Sigmoid colon (tissue), 7 donors: ENCODE measurements around the gene LRRIQ3. TPM values are rescaled to one million over a fixed set of nuclear protein-coding genes. Genes with fewer than 3 reads are reported as not detected.
A peak's percentile ranks its signal among the peaks of the same experiment; 100 is the strongest.

Source experiments
- DNase-seq: peaks from one replicate; pipeline ENCODE4 v3.0.0-alpha.2; 2019
- H3K27ac ChIP-seq, 4 donors: fragments of 200-600 bp; sonication (generic); one replicate each; pipeline ENCODE4 v1.5.1; 2016 to 2019; ENCODE audit warnings: mild to moderate bottlenecking in 1 of 4
- H3K27me3 ChIP-seq, 3 donors: fragments of 200-600 bp; sonication (generic); one replicate each; pipeline ENCODE4 v1.5.1; 2019; ENCODE audit warnings: mild to moderate bottlenecking in 1 of 3
- H3K36me3 ChIP-seq, 4 donors: fragments of 200-600 bp; sonication (generic); one replicate each; pipeline ENCODE4 v1.5.1; 2016 to 2019
- H3K4me1 ChIP-seq, 4 donors: fragments of 200-600 bp; sonication (generic); one replicate each; pipeline ENCODE4 v1.5.1; 2017 to 2019
- H3K4me3 ChIP-seq, 4 donors: fragments of 200-600 bp; sonication (generic); one replicate each; pipeline ENCODE4 v1.5.1; 2017 to 2019; ENCODE audit warnings: mild to moderate bottlenecking in 2 of 4, moderate library complexity in 1 of 4
- H3K9me3 ChIP-seq, 4 donors: fragments of 200-600 bp in 3 of 4; sonication (generic) in 3 of 4; one replicate each; pipeline versions ENCODE4 v1.5.1 to v1.6.1; 2013 to 2019
- CTCF ChIP-seq, 4 experiments: fragments of 450-650 bp in 3 of 4; fragments of 200-600 bp in 1 of 4; IDR thresholded peaks; one replicate each; pipeline ENCODE4 v1.5.1; 2016 to 2019; ENCODE audit warnings: antibody characterized with exemption in 4 of 4, mild to moderate bottlenecking in 3 of 4, moderate library complexity in 2 of 4
- EP300 ChIP-seq, 4 donors: sonication (generic); formaldehyde crosslinking; IDR thresholded peaks; one replicate each; pipeline ENCODE4 v1.6.1; 2017; ENCODE audit warnings: antibody characterized with exemption in 4 of 4
- POLR2A ChIP-seq, 2 donors: fragments of 450-650 bp; IDR thresholded peaks; one replicate each; pipeline ENCODE4 v1.6.1; 2016; ENCODE audit warnings: antibody characterized with exemption in 2 of 2, mild to moderate bottlenecking in 2 of 2, moderate library complexity in 2 of 2
- POLR2AphosphoS5 ChIP-seq, 4 donors: sonication (generic); formaldehyde crosslinking; IDR thresholded peaks; one replicate each; pipeline ENCODE4 v1.6.1; 2017; ENCODE audit warnings: antibody characterized with exemption in 4 of 4
- WGBS, 2 donors: extraction: QIAGEN DNeasy Blood & Tissue Kit; methylation state at CpG; one replicate each; pipeline ENCODE4 v1.1.7; 2013; 5-methylcytosine and 5-hydroxymethylcytosine counted together
- intact Hi-C: fragments of 100-400 bp; cut with DNase I; formaldehyde crosslinking; loops from one replicate; pipeline ENCODE4 v1.15.1; 2023
- polyA plus RNA-seq, 3 donors: library from polyadenylated mRNA; stranded (reverse); fragments of 200-250 nt; gene quantifications; one replicate each; pipeline ENCODE4 v1.2.3, GENCODE V29; 2013
- total RNA-seq, 4 donors: library from RNA; depleted of rRNA; stranded (reverse); fragments of >200 nt; gene quantifications; one replicate each; pipeline ENCODE4 v1.1.0, GENCODE V29; 2016
- donor health status: healthy with polysubstance abuse.
- donor health status: Bipolar disorder and iron deficiency.
- donor health status: healthy.

LRRIQ3 gene
- total and polyA plus RNA-seq, 7 donors = 0.16 to 1.2 (median 0.35) TPM; not detected in 1

- TF ChIP-seq CTCF (IDR thresholded peaks at IDR 0.05) (no peak), POLR2A (IDR thresholded peaks at IDR 0.05) (no peak), POLR2AphosphoS5 (IDR thresholded peaks at IDR 0.05) (no peak), EP300 (IDR thresholded peaks at IDR 0.05) (no peak)
- Histone ChIP-seq H3K27me3 (no peaks in the 10 kb centered on the region), H3K9me3 (no peaks in the 10 kb centered on the region), H3K36me3 (no peaks in the 10 kb centered on the region), H3K4me3 (no peak overlapping the region), H3K27ac (no peak overlapping the region), H3K4me1 (no peaks in the 10 kb centered on the region)
- WGBS, 2 donors = 95 to 100% methylated on average over 1 of the region's 1 CpG
- intact Hi-C loops = no loop called here
- no peak for DNase-seq
Measured at GRCh38 chr1:74215229-74215628, 17.3 kb upstream of the LRRIQ3 start.

GRCh38 chr1:74205266-74205665, 7.3 kb upstream of the LRRIQ3 start:
- Histone ChIP-seq H3K27me3 (no peaks in the 10 kb centered on the region), H3K4me1 (peaks cover 0 to 11% (median 2%) of the 10 kb centered on the region in 4 donors), H3K9me3 (no peaks in the 10 kb centered on the region), H3K4me3 (no peak overlapping the region), H3K36me3 (peaks cover 0 to 35% (median 0%) of the 10 kb centered on the region in 4 donors), H3K27ac (peak overlapping the region in 2 of 4 donors; percentile 20 to 26)
- intact Hi-C loops = no loop called here
- WGBS, 2 donors = 89 to 92% methylated on average over 2 of the region's 2 CpGs
- TF ChIP-seq EP300 (IDR thresholded peaks at IDR 0.05) = no peak
- no peak for TF ChIP-seq POLR2A (IDR thresholded peaks at IDR 0.05)
- no peak for TF ChIP-seq POLR2AphosphoS5 (IDR thresholded peaks at IDR 0.05)
- no peak for TF ChIP-seq CTCF (IDR thresholded peaks at IDR 0.05)
- DNase-seq = no peak

GRCh38 chr1:74199504-74199903, 1.5 kb upstream of the LRRIQ3 start:
- Histone ChIP-seq H3K36me3 (peaks cover 0 to 35% (median 0%) of the 10 kb centered on the region in 4 donors), H3K27me3 (no peaks in the 10 kb centered on the region), H3K9me3 (no peaks in the 10 kb centered on the region), H3K27ac (peak overlapping the region in 1 of 4 donors; percentile 85), H3K4me1 (peaks cover 0 to 17% (median 7%) of the 10 kb centered on the region in 4 donors), H3K4me3 (no peak overlapping the region)
- no peak for DNase-seq
- intact Hi-C loops = no loop called here
- 71 to 85% methylated on average over 5 of the region's 5 CpGs for WGBS, 2 donors
- TF ChIP-seq CTCF (IDR thresholded peaks at IDR 0.05) (no peak), POLR2A (IDR thresholded peaks at IDR 0.05) (no peak), EP300 (IDR thresholded peaks at IDR 0.05) (no peak), POLR2AphosphoS5 (IDR thresholded peaks at IDR 0.05) (no peak)

- Histone ChIP-seq H3K27ac (peak overlapping the region; percentile 75 to 88 (median 83)), H3K4me1 (peaks cover 0 to 17% (median 7%) of the 10 kb centered on the region in 4 donors), H3K4me3 (peak overlapping the region in 3 of 4 donors; percentile 54 to 73 (median 72)), H3K36me3 (peaks cover 0 to 15% (median 0%) of the 10 kb centered on the region in 4 donors), H3K27me3 (no peaks in the 10 kb centered on the region), H3K9me3 (no peaks in the 10 kb centered on the region)
- no peak for DNase-seq
- intact Hi-C loops = no loop called here
- no peak for TF ChIP-seq POLR2AphosphoS5 (IDR thresholded peaks at IDR 0.05)
- TF ChIP-seq CTCF (IDR thresholded peaks at IDR 0.05) = no peak
- no peak for TF ChIP-seq POLR2A (IDR thresholded peaks at IDR 0.05)
- no peak for TF ChIP-seq EP300 (IDR thresholded peaks at IDR 0.05)
- 73 to 76% methylated on average over 5 of the region's 5 CpGs for WGBS, 2 donors
Measured at GRCh38 chr1:74197255-74197654, 721 bp downstream of the LRRIQ3 start.

- Histone ChIP-seq H3K4me3 (no peak overlapping the region), H3K36me3 (peaks cover 0 to 4% (median 0%) of the 10 kb centered on the region in 4 donors), H3K9me3 (no peaks in the 10 kb centered on the region), H3K27ac (no peak overlapping the region), H3K27me3 (no peaks in the 10 kb centered on the region), H3K4me1 (peaks cover 0 to 17% (median 7%) of the 10 kb centered on the region in 4 donors)
- intact Hi-C loops = no loop called here
- TF ChIP-seq EP300 (IDR thresholded peaks at IDR 0.05) (no peak), CTCF (IDR thresholded peaks at IDR 0.05) (no peak), POLR2AphosphoS5 (IDR thresholded peaks at IDR 0.05) (no peak), POLR2A (IDR thresholded peaks at IDR 0.05) (no peak)
- DNase-seq = no peak
Measured at GRCh38 chr1:74195339-74195738, 2.6 kb downstream of the LRRIQ3 start.
